HG03378 (cell line): ENCODE results near the gene METTL14.
A peak's percentile ranks its signal among the peaks of the same experiment; 100 is the strongest.
"Not testable (repeated sequence)": the region's sequence is repeated elsewhere in the genome, so short reads cannot be mapped to it uniquely, and the experiment has no call there.

Source experiments
- ATAC-seq: cut with Tn5 transposase; IDR thresholded peaks from one replicate; pipeline ENCODE4 v1.9.1; 2021; ENCODE audit warnings: mild to moderate bottlenecking, moderate library complexity; ENCODE audit not compliant: unreplicated experiment

METTL14 gene

GRCh38 chr4:118684873-118685811 is at the start of gene METTL14:
Gene METTL14, plus strand, starts transcription at chr4:118685392. Its CDS starts 143 bp downstream, at chr4:118685535.
- ATAC-seq, result peak; percentile 99

GRCh38 chr4:118636126-118636525 is 49.1 kb upstream of the METTL14 start:
- ATAC-seq, result not testable (repeated sequence)

- not testable (repeated sequence) for ATAC-seq
Measured at GRCh38 chr4:118664665-118665064, 20.5 kb upstream of the METTL14 start.

GRCh38 chr4:118669220-118669619 is 16.0 kb upstream of the METTL14 start:
- ATAC-seq, result not testable (repeated sequence)

- not testable (repeated sequence) for ATAC-seq
Measured at GRCh38 chr4:118670968-118671367, 14.2 kb upstream of the METTL14 start.

- ATAC-seq, result no peak
Measured at GRCh38 chr4:118676128-118676527, 9.1 kb upstream of the METTL14 start.

- no peak for ATAC-seq
Measured at GRCh38 chr4:118680808-118681207, 4.4 kb upstream of the METTL14 start.

- ATAC-seq, result no peak
Measured at GRCh38 chr4:118682928-118683327, 2.3 kb upstream of the METTL14 start.

GRCh38 chr4:118683513-118683912 is 1.7 kb upstream of the METTL14 start:
- no peak for ATAC-seq

GRCh38 chr4:118703118-118703517 is 17.9 kb downstream of the METTL14 start:
- ATAC-seq, result no peak

- ATAC-seq, result no peak
Measured at GRCh38 chr4:118711052-118711451, 25.9 kb downstream of the METTL14 start.

GRCh38 chr4:118712872-118713271 is 27.7 kb downstream of the METTL14 start:
- no peak for ATAC-seq

GRCh38 chr4:118714682-118715081 is 29.5 kb downstream of the METTL14 start:
- no peak for ATAC-seq

- ATAC-seq, result no peak
Measured at GRCh38 chr4:118716304-118716703, 31.1 kb downstream of the METTL14 start.

- ATAC-seq, result no peak
Measured at GRCh38 chr4:118718511-118719170, 33.4 kb downstream of the METTL14 start.

- ATAC-seq, result no peak
Measured at GRCh38 chr4:118721752-118722151, 36.6 kb downstream of the METTL14 start.

GRCh38 chr4:118723369-118723768 is 38.2 kb downstream of the METTL14 start:
- ATAC-seq, result no peak

- ATAC-seq, result no peak
Measured at GRCh38 chr4:118727360-118727759, 42.2 kb downstream of the METTL14 start.

GRCh38 chr4:118729287-118730286 is 44.4 kb downstream of the METTL14 start:
- no peak for ATAC-seq

GRCh38 chr4:118730683-118731082 is 45.5 kb downstream of the METTL14 start:
- ATAC-seq, result no peak
